ENCODE results near the gene TRAF5.

TRAF5 gene

DNA sequence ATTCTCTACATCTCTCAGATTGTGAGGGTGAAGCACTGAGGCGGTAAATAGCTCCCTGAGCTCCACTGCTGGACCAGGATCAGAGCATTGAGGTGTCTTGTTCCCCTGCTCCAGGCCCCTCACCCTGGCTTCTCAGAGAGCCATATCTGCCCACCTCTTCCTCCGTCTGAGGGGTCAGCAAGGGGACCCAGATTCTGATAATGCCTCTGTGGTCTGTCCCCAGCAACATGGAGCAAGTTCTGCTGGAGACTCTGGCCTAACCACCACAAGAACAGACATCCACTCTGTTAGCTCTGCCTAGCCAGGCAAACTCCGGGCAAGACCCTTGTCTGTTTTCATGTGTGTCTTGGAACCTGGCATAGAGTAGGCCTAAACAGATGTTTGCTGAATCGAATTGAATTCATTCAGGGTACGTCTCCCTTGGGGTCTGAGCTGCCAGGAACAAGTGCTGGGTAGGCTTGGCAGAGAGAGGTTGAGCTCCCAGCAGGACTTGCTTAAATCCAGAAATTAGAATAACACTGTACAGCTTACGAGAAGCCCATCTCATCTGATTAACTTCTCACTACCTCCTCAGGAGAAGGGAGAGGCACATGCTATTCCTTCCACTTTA, 2.3 kb downstream of the TRAF5 start:
- DNase-seq: no peak

- no peak for DNase-seq
Observed at GRCh38 chr1:211329764-211330201, 3.1 kb downstream of the TRAF5 start.

- DNase-seq: no peak
Observed at GRCh38 chr1:211330282-211330936, 3.8 kb downstream of the TRAF5 start.

DNA sequence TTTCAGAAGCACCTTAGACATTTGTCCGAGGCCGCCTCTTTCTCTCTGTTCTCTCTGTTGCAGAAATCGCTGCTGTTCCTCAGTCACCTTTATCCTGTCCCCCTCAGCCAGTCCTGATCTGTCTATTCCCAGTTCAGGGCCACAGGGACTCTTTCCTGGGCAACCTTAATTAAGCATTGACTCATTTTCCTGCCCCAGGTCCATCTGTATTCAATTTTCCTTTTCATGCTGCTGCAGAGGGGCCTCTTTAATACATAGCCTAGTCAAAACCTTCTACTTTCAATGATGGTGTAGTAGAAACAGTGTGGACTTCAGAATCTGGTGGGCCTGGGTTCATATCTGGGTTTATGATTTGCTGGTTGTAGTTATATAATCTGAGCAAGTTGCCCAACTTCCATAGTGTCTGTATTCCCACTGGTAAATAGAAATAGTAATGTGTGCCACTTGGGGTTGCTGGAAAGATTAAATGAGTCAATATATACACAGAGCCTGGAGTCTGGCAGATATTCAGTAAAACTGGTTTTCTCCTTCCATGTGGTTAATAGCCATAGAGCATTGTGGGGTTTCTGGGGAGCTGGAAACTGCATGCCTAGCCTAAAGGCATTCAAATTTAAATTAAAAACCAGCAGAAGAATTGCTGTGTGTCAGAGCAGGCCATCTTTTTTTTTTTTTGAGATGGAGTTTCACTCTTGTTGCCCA, 4.5 kb downstream of the TRAF5 start:
- DNase-seq: no peak

DNA sequence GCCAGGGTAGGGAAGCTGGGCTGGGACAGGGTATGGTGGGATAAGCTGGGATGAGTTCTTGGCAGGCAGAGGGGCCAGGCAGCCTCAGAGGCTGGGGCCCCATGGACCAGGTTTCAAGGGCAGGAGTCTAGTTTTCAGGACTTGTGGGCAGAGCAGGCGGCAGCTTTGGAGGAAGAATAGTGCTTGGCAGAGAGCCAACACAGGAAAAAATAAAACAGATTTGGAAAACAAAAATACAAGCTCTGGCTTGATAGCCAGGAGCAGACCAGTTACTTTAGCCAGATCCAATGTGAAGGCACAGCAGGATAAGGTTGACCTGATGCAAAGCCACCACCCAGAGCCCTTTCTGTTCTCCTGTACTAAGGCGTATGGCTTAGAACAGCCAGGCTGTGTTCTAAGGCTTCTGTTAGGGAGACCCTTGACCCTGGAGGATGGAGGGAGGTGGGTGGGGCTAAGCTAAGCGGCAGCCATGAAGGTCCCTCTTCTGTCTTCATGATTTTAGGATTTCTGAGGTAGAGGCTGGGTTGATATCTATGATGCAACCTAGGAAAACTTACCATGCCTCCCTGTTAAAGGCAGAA, 5.5 kb downstream of the TRAF5 start:
- no peak for DNase-seq

GRCh38 chr1:211332830-211333229, 6.2 kb downstream of the TRAF5 start:
- DNase-seq: no peak

GRCh38 chr1:211333906-211334305, 7.3 kb downstream of the TRAF5 start:
- no peak for DNase-seq

DNA sequence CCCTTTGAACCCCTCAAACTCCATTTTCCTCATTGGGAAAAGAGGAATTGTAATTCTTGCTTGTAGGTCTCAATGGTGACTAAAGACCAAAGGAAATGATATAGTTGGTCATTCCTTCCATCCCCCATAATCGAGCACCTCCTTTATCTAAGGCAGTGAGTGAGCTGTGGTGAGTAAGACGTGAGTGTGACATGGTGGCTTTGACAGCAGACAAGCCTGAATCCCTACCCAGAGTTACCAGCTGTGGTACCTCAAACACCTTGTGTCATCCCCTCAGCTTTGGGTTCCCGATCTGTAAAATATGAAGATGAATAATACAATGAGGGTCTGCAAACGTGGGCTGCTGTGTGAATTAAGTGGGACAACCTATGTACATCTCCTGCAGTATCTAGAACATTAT, 8.4 kb downstream of the TRAF5 start:
- DNase-seq: no peak

DNA sequence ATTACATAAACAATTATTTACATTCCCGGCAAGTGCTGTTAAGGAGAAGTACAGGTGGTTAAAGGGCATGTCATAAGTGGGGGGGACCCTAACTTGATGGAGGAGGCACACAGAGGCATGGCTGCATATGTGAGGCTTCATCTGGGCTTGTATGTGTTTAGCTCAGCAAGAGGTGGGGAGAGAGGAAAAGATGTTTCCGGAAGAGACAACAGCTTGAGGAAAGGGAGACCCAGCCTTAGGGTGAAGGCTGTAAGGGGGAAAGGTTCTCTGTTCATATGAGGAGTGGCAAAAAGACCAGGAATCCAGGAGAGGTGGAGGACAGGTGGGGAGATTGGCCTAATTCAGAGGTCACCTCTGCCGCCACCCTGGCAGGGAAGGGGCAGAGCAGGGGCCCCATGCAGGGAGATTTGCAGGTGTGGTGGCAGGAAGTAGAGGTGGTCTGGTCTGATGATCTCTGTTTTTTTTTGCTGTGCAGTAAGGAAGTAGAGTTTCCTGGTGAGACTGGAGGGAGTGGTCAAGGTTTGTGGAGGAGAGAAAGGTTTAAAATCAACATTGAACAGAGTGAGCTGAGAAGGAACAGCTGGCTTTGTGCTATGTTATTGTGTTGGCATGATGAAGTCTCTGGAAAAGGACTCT, 9.0 kb downstream of the TRAF5 start:
- DNase-seq: no peak

GRCh38 chr1:211336161-211336560, 9.5 kb downstream of the TRAF5 start:
- no peak for DNase-seq

DNA sequence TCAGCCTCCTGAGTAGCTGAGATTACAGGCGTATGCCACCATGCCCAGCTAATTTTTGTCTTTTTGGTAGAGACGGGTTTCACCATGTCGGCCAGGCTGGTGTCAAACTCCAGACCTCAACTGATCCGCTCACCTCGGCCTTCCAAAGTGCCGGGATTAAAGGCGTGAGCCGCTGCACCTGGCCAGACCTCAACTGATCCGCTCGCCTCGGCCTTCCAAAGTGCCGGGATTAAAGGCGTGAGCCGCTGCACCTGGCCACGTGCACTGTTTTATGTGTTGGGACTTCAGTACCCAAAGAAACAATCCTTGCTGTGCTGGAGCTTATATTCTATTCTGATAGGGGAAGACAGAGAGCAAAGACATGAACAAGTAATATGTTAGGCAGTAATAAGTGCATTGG, 10.1 kb downstream of the TRAF5 start:
- no peak for DNase-seq

DNA sequence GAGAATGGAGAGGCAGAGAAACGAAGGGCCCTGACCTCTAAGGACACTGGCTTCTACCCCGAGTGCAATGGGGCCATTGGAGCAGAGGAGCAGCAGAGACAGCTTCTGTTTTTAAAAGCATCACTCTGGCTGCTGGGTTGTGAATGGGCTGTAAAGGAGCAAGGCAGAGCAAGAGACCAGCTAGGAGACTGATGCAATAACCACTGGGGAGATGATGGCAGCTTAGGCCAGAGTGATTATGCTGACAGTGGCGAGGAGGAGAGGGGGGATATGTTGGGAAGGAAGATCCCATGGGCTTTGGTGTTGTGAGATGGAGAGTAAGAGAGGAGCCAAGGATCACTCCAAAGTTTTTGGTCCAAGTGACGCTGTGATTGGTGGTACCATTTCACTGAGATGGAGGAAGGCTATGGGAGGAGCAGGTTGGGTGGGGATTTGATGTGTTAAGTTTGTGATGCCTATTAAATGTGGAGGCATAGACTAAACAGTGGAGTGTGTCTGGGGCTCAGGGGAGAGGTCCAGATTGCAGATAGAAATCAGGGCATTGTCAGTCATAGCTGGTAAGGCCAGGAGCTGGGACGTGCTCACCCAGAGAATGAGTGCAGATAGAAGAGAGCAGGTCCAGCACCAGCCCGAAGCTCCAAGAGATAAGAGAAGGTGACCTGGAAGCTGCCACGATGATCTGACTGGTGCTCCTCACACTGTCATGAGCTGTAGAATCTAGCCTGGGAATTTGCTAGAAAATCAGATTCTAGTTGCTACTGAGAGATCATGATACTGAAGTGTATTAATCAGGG, 11.0 kb downstream of the TRAF5 start:
- no peak for DNase-seq

DNA sequence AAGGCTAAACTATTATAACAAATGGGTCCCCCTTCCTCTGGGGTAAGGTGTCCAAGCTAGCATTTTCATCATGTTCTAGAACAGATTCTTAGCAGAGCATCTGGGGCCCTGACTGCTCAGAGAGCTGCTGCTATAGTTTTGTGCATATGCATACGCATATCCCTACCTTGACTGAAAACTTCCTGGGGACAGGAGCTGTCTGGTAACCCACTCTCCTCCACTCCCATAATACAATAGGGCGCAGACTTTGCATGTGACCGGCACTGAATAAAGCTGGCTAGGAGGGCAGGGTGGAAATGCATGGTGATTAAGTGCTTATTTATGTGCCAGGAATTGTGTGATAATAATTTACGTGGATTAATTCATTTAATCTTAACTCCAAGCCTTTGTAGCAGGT, 11.6 kb downstream of the TRAF5 start:
- no peak for DNase-seq

DNA sequence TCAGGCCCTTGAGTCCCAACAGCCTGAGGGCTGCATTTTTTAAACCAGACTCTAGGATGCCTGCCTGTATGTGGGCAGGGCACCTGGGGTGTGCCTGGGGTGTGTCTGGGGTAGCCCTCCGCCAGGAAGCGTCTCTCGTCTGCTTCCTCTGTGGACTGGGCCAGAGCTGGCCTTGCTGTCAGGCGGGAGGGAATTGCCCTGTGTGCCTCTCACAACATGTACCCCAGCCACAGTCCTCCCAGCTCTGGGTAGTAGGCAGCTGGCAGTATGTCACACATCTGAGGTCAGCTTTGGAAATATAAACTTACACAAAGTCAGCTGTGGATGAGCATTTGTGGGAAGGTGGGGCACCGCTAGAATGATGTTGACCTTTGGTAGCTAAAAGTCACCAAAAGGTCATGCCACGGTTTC, 13.0 kb downstream of the TRAF5 start:
- no peak for DNase-seq

DNA sequence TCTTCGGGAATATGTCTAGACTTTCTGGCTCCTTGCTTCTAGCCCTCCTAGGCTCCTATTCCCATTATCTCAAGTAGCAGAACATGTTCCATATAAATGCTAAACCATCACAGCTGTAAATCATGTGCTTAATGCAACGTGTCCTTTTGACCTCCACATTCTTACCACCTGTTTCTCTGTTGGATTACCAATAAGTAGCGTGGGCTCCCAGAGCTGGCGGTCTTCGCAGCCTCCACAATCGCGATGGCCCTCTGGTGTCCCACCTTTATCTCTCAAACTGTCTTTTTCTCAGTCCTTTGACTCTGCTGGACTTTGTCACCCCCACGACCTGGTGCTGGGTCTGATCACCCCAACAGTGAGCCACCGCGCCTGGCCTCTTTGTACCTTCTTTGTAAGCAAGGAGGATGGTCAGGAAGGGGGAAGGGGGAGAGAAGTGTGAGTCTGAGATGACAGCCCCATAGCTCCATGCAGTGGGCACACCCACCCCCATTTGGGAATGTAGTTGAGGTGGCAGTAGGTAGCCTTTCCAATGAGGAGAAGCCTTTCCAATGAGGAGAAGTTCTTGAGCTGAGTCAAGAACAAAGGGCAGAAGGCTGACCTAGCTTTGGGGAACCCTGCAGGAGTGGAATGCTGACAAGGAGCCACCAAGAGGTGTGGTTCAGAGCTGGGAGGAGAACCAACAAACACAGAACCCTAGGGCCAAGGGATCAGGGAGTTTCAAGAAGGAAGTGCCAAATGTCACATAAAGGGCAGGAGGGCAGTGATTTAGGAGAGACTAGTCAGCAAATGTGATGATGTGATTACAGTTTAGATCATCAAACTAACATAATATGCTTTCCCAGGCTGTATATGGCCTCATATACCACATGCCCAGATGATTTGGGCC, 14.2 kb downstream of the TRAF5 start:
- DNase-seq: no peak

DNA sequence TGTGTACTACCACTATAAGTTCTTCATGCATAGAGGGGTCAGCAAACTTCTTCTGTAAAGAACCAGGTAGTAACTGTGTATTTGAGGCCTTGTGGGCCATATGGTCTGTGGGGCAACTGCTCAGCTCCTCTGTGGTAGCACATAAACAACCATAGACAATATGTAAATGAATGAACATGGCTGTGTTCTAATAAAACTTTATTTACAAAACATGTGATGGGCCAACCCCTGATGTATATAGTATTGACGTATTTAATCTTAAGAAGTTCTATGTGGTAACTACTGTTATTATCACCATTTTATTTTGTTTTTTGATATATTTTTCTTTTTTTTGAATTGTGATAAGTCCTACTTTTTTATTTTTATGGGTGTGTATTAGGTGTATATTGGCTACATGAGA, 15.4 kb downstream of the TRAF5 start:
- no peak for DNase-seq

DNA sequence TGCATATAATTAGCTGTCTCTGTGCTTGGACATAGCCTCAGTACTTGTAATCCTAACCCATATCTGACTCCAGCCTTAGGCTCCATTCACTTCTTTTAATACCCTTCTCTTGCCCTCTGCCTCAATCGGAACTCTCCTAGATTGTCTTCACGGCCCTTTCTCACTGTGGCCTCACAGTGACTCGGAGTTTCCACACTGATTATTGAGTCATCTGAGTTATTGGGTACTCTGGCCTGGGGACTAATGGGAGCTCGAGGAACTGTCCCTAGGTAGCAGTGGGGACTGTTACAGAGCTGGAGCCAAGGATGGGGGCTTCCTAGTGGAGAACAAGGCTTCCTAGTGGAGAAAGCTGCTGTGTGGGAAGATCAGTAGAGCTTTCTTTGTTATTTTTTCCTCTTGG, 17.0 kb downstream of the TRAF5 start:
- no peak for DNase-seq

DNA sequence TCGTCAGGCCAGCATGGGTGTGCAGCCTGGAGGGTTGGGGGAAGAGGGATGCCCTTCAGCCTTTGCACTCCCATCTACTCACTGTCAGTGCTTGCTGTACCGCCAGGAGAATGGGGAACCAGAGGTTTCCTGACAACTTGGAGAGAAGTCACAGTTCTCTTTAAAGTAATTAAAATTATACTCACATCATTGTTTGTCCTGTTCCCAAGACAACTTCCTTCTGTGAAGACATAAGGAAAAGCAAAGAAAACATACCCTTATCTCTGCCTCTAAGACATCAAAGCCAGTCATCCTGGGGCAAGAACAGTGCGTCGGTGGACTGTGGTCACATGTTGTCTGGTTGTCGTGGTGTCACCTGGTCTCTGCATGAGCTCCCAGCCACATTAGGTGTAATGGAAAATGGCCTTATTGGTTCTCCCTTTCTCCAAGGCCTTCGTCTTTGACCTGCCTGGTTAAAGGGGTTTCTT, 17.6 kb downstream of the TRAF5 start:
- no peak for DNase-seq

GRCh38 chr1:211345719-211346118, 19.1 kb downstream of the TRAF5 start:
- DNase-seq: no peak

DNA sequence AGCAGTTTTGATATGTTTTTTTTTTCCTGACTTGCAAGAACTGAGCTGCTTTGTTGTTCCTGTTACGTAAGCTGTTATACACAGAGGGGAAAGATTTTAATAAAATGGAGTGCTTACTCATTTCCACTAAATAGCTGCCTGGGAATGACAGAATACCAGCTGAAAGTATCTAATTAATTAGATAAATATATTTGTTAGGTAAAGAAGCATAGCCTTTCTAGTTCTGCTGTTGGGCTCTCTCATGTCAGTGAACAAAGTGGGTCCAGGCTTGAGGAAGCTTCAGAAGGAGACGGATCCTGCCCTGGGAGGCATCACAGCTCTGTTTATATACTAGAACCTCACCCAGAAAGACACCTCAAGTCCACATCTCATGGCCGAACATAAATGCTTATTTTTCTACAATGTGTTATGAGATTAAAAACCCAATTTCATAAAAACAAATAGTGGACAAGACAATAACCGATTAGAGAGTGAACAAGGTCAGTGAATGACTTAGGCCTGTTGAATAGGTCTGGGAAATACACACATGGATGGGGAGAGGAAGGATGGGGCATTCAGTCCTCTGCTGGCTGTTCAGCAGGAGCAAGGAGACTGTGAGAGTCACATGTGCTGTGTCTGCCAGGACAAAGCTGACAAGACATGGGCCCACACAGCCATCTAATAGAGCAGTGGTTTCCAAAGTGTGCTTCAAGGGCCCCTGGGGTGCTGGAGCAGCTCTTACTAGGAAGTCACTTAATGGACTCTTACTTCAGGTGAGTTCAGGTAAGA, 20.6 kb downstream of the TRAF5 start:
- DNase-seq: no peak

DNA sequence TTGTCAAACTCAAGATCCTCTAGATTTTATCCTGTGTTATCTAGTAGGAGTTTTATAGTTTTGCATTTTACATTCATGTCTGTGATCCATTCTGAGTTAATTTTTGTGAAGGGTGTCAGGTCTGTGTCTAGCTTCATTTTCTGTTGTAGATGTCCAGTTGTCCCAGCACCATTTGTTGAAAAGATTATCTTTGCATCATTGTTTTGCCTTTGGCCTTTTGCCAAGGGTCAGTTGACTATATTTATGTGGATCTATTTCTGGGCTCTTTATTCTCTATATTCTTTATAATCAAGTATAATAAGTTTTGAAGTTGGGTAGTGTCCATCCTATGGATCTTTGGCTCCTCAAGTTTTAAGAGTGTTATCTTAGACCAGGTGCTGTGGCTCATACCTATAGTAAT, 21.9 kb downstream of the TRAF5 start:
- no peak for DNase-seq
